ENCODE results near the gene FAM161B.

Gene FAM161B

DNA sequence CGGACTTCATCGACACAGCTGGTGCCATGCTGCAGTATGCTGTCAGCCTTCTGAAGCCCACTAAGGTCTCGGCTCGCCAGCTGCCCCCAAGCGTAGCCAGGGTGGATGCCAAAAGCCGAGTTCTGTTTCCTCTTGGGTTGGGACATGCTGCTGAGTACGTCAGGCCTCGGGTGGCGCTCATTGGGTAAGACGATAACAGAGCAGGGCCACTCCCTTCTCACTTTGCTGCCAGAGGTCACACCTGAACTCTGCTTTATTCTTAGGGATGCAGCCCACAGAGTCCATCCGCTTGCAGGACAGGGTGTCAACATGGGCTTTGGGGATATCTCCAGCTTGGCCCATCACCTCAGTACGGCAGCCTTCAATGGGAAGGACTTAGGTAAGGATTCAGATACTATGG lies 11.3 kb upstream of the FAM161B start:
- Histone ChIP-seq H2AFZ (no peak overlapping the region), H3K4me2 (ENCODE audit: low read length) (no peak overlapping the region), H3K79me2 (no peaks in the 10 kb centered on the region), H3K9me3 (ENCODE audit: control insufficient read depth, low read length) (no peaks in the 10 kb centered on the region), H3K27ac (no peak overlapping the region), H3K27me3 (ENCODE audit: control insufficient read depth, insufficient read depth, low read length) (no peaks in the 10 kb centered on the region), H3K9ac (no peak overlapping the region), H3K4me3 (ENCODE audit: low read depth, low read length) (no peak overlapping the region), H3K36me3 (ENCODE audit: control insufficient read depth, insufficient read depth, low read length) (no peaks in the 10 kb centered on the region), H3K4me1 (no peaks in the 10 kb centered on the region)
- TF ChIP-seq, protein P1, sequence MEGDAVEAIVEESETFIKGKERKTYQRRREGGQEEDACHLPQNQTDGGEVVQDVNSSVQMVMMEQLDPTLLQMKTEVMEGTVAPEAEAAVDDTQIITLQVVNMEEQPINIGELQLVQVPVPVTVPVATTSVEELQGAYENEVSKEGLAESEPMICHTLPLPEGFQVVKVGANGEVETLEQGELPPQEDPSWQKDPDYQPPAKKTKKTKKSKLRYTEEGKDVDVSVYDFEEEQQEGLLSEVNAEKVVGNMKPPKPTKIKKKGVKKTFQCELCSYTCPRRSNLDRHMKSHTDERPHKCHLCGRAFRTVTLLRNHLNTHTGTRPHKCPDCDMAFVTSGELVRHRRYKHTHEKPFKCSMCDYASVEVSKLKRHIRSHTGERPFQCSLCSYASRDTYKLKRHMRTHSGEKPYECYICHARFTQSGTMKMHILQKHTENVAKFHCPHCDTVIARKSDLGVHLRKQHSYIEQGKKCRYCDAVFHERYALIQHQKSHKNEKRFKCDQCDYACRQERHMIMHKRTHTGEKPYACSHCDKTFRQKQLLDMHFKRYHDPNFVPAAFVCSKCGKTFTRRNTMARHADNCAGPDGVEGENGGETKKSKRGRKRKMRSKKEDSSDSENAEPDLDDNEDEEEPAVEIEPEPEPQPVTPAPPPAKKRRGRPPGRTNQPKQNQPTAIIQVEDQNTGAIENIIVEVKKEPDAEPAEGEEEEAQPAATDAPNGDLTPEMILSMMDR (IDR thresholded peaks at IDR 0.05) = no peak

DNA sequence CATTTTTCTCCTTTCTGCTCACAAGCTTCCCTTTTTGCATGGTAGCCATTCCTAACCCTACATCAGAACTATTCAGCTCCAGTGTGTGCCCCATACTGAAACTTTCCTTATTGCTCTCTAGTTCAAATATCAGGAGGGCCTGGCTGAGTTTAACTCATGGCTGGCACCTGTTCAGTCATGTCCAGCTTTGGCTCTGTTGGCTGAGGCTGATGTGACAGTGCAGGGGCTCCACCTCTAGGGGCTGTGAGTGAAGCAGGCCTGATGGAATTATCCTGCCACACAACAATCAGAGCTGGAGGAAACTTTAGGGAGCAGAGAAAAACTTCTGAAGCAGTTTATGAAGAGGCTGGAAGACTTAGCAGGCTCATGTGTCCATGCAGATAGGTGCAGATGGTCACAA lies 8.7 kb upstream of the FAM161B start:
- no peak overlapping the region for H3K27ac ChIP-seq
- H3K9ac ChIP-seq = no peak overlapping the region

DNA sequence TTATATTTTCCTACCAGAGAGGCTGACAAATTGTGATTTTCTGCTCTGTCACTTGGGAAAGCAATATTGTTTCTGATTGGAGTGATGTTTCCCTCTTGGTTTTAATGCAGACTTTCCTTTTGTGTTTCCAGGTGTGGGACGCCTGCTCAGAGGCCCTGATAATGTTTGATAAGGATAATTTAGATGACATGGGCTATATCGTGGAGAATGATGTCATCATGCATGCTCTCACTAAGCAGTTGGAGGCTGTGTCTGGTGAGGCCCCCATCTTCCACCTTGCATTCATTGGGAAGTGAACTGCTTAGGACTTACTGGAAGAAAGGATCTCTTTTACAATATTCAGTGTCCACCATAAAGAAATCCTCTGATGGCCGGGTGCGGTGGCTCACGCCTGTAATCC lies 5.8 kb upstream of the FAM161B start:
- H3K36me3 ChIP-seq (ENCODE audit: control insufficient read depth, insufficient read depth, low read length) = no peaks in the 10 kb centered on the region
- H3K4me3 ChIP-seq (ENCODE audit: low read depth, low read length) = no peak overlapping the region
- no peaks in the 10 kb centered on the region for H3K9me3 ChIP-seq (ENCODE audit: control insufficient read depth, low read length)
- H3K9ac ChIP-seq = no peak overlapping the region
- H3K79me2 ChIP-seq = peaks cover 3% of the 10 kb centered on the region
- H3K4me1 ChIP-seq = peaks cover 8% of the 10 kb centered on the region
- H3K27ac ChIP-seq = no peak overlapping the region
- H3K27me3 ChIP-seq (ENCODE audit: control insufficient read depth, insufficient read depth, low read length) = no peaks in the 10 kb centered on the region
- no peak overlapping the region for H3K4me2 ChIP-seq (ENCODE audit: low read length)
- TF ChIP-seq, protein P1 (IDR thresholded peaks at IDR 0.05) = no peak
- no peak overlapping the region for H2AFZ ChIP-seq

More for the DNA sequence above, 8.7 kb upstream of the FAM161B start:
- Histone ChIP-seq H3K79me2 (no peaks in the 10 kb centered on the region), H3K4me2 (ENCODE audit: low read length) (no peak overlapping the region), H3K9me3 (ENCODE audit: control insufficient read depth, low read length) (no peaks in the 10 kb centered on the region), H3K4me1 (no peaks in the 10 kb centered on the region), H3K27me3 (ENCODE audit: control insufficient read depth, insufficient read depth, low read length) (no peaks in the 10 kb centered on the region), H3K36me3 (ENCODE audit: control insufficient read depth, insufficient read depth, low read length) (no peaks in the 10 kb centered on the region), H3K4me3 (ENCODE audit: low read depth, low read length) (no peak overlapping the region), H2AFZ (no peak overlapping the region)
- TF ChIP-seq, protein P1 (IDR thresholded peaks at IDR 0.05) = no peak

DNA sequence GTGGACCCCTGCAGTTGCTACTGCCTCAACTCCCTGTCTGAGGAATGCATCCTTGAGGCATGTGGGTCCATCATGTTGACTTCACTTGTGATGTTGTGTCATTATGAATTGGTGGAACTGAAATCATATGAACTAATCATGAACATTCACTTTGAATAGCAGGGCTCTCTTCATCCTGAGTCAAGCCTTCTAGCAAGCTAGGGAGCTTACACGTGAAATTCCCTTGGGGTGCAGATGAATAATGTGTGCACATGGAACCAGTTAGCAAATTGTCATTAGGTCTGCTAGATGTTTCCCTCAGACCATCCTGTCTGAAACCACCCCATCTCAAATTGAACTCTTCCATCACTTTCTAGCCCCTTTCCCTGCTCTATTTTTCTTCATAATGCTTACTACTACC lies 3.8 kb upstream of the FAM161B start:
- Histone ChIP-seq H2AFZ (no peak overlapping the region), H3K36me3 (ENCODE audit: control insufficient read depth, insufficient read depth, low read length) (no peaks in the 10 kb centered on the region), H3K79me2 (peaks cover 4% of the 10 kb centered on the region), H3K4me1 (peaks cover 8% of the 10 kb centered on the region), H3K4me3 (ENCODE audit: low read depth, low read length) (no peak overlapping the region), H3K9ac (no peak overlapping the region), H3K4me2 (ENCODE audit: low read length) (no peak overlapping the region), H3K27me3 (ENCODE audit: control insufficient read depth, insufficient read depth, low read length) (no peaks in the 10 kb centered on the region), H3K9me3 (ENCODE audit: control insufficient read depth, low read length) (no peaks in the 10 kb centered on the region), H3K27ac (no peak overlapping the region)
- TF ChIP-seq, protein P1 (IDR thresholded peaks at IDR 0.05) = no peak

DNA sequence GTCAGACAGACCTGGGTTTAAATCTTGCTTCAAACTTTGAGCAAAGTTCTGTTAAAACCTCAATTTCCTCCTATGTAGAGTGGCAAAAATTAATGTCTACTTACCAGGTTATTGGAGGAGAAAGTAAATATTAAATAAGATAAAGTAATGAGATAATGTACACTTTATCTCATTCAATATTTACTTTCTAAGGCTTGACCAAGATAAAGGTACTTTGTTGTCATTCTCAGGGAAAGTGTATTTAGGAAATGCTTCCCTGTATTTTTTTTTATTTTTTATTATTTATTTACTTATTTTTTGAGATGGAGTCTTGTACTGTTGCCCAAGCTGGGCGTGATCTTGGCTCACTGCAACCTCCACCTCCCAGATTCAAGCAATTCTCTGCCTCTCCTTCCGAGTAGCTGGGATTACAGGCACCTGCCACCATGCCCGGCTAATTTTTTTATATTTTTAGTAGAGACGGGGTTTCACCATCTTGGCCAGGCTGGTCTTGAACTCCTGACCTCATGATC lies 4.7 kb downstream of the FAM161B start:
- Histone ChIP-seq H3K9me3 (ENCODE audit: control insufficient read depth, low read length) (no peaks in the 10 kb centered on the region), H3K9ac (no peak overlapping the region), H3K4me1 (no peaks in the 10 kb centered on the region), H3K27me3 (ENCODE audit: control insufficient read depth, insufficient read depth, low read length) (no peaks in the 10 kb centered on the region), H3K79me2 (no peaks in the 10 kb centered on the region), H3K4me3 (ENCODE audit: low read depth, low read length) (no peak overlapping the region), H3K27ac (no peak overlapping the region), H3K4me2 (ENCODE audit: low read length) (no peak overlapping the region), H3K36me3 (ENCODE audit: control insufficient read depth, insufficient read depth, low read length) (no peaks in the 10 kb centered on the region), H2AFZ (no peak overlapping the region)
- TF ChIP-seq, protein P1 (IDR thresholded peaks at IDR 0.05) = no peak
